Amniotic stem cell (primary cell): ENCODE results near the gene RAB8A.
"Not testable (repeated sequence)": the region's sequence is repeated elsewhere in the genome, so short reads cannot be mapped to it uniquely, and the experiment has no call there.

Experiments
- DNase-seq: peaks from one replicate; lab custom pipeline; 2025; lab: John Stamatoyannopoulos, UW

The RAB8A gene

GRCh38 chr19:16112778-16113177 lies 1.1 kb downstream of the RAB8A start:
- DNase-seq, result no peak

- no peak for DNase-seq
Measured at GRCh38 chr19:16113727-16114126, 2.0 kb downstream of the RAB8A start.

GRCh38 chr19:16115301-16116039 lies 3.8 kb downstream of the RAB8A start:
- DNase-seq, result no peak

- DNase-seq, result no peak
Measured at GRCh38 chr19:16116067-16116466, 4.4 kb downstream of the RAB8A start.

GRCh38 chr19:16117594-16118033 lies 5.9 kb downstream of the RAB8A start:
- no peak for DNase-seq

GRCh38 chr19:16118489-16119033 lies 6.9 kb downstream of the RAB8A start:
- DNase-seq, result no peak

- DNase-seq, result not testable (repeated sequence)
Measured at GRCh38 chr19:16119075-16119857, 7.6 kb downstream of the RAB8A start.

GRCh38 chr19:16121141-16121540 lies 9.5 kb downstream of the RAB8A start:
- no peak for DNase-seq

GRCh38 chr19:16121967-16122366 lies 10.3 kb downstream of the RAB8A start:
- no peak for DNase-seq

GRCh38 chr19:16124953-16125352 lies 13.3 kb downstream of the RAB8A start:
- DNase-seq, result no peak

GRCh38 chr19:16125737-16126495 lies 14.2 kb downstream of the RAB8A start:
- DNase-seq, result no peak

GRCh38 chr19:16127080-16127479 lies 15.4 kb downstream of the RAB8A start:
- no peak for DNase-seq

- no peak for DNase-seq
Measured at GRCh38 chr19:16127776-16128371, 16.2 kb downstream of the RAB8A start.

GRCh38 chr19:16131648-16132047 lies 20.0 kb downstream of the RAB8A start:
- DNase-seq, result no peak

GRCh38 chr19:16133818-16134217 lies 22.1 kb downstream of the RAB8A start:
- no peak for DNase-seq

GRCh38 chr19:16134510-16134909 lies 22.8 kb downstream of the RAB8A start:
- no peak for DNase-seq

- no peak for DNase-seq
Measured at GRCh38 chr19:16135430-16136127, 23.9 kb downstream of the RAB8A start.

GRCh38 chr19:16136185-16136999 lies 24.7 kb downstream of the RAB8A start:
- no peak for DNase-seq

- DNase-seq, result no peak
Measured at GRCh38 chr19:16139752-16140151, 28.1 kb downstream of the RAB8A start.

- no peak for DNase-seq
Measured at GRCh38 chr19:16141043-16141442, 29.4 kb downstream of the RAB8A start.
